ENCODE results near the gene ATP1A3.

DNA sequence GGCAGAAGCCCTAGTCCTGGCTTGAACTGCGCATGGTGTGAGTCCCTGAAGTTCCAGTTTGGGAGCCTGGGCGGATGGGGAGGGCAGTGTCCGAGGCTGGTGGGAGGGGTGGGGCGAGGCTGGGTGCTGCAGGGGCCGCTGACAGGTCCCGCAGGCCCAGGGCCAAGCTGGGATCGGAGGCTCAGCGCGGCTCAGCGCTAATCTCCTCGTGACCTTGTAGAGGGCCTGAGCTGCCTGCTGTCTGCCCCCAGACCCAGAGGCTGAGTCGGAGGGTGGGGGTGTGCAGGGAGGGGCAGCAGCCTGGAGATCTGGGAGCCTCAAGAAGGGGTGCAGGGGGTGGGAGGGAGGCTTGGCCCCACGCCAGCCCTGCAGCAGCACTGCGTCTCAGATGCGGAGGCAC, 3.0 kb downstream of the ATP1A3 start:
- TF ChIP-seq CTCF (IDR thresholded peaks at IDR 0.05) (no peak), POLR2A (IDR thresholded peaks at IDR 0.05) (no peak)
